Stimulated activated CD8-positive, alpha-beta memory T cell treated with anti-CD3 and anti-CD28 coated beads, Interleukin-4, amount 100 ng/mL, for 48 hours (primary cell): ENCODE results near the gene ANKS6.
A peak's percentile ranks its signal among the peaks of the same experiment; 100 is the strongest.

Source experiments
- DNase-seq: peaks from one replicate; pipeline ENCODE4 v3.0.0-alpha.2; 2020

The ANKS6 gene

GRCh38 chr9:98728500-98728899 is 67.9 kb downstream of the ANKS6 start:
- no peak for DNase-seq

DNA sequence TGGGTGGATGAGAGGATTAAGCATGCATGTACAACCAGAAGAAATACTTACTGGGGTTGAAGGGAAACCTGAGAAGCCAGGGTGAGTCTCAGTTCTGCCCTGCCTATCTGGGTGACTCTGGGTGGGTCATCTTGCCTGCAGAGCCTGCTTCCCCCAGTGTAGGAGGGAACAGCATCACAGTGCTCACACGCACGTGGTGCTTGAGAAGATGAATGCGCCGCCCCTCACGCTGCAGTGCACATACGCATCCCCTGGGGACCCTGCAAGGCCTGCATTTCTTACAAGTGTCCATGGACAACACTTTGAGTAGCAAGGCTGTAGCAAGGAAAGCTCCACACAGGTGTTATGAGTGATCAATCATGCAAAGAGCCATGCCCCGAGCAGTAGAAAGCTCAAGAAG is 68.9 kb downstream of the ANKS6 start:
- DNase-seq: no peak

GRCh38 chr9:98726735-98727134 is 69.6 kb downstream of the ANKS6 start:
- DNase-seq: no peak

DNA sequence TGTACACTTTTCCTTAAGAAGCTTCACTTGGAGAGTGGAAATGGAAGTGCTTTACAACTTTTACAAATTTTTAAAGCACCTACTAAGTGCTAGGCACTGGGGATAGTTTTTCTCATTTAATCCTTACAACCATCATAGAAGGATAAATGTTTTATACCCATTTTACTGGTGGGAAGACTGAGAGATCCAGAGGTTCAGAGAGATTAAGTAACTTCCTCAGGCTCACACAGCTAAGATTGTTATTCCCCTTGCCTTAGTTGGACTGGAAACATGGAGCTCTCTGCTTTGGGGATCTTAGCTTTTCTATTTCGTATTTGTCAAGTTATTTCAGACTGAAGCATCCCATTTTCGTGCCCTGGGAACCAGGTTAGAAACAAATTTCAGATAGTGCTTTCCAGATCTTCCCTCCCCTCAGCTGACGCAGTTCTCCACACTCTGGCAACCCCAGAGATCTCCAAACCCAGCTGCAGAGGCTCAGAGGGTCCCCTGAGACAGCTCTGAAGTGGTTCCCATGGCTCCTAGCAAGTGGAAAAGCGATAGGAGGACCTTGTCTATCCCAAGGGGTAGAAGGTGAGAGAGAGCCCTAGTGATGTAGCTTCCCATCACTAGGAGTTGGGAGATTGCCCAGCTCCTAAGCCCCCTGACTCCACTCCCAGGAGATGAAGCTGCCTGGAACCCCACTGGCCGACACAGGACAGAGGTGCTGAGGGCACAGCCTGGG is 71.4 kb downstream of the ANKS6 start:
- no peak for DNase-seq

GRCh38 chr9:98721643-98722042 is 74.7 kb downstream of the ANKS6 start:
- no peak for DNase-seq

DNA sequence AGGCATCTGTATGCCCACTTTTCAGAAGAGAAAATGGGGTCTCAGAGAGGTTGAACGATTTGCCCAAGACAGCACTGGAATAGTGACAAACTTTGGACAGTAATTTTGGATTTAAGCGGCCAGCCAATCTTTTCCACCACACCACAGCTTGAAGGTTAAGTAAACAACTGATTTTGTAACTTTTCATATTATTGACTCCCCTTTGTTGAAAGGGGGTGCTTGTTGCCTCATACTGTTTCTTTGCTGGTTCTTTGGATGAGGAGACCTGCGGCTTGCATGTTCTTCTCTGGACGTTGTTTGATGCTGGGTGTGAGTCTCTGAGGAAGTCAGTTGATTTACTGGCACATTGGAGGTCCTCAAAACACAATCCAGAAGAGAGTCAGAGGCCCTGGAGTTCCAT is 76.0 kb downstream of the ANKS6 start:
- no peak for DNase-seq

DNA sequence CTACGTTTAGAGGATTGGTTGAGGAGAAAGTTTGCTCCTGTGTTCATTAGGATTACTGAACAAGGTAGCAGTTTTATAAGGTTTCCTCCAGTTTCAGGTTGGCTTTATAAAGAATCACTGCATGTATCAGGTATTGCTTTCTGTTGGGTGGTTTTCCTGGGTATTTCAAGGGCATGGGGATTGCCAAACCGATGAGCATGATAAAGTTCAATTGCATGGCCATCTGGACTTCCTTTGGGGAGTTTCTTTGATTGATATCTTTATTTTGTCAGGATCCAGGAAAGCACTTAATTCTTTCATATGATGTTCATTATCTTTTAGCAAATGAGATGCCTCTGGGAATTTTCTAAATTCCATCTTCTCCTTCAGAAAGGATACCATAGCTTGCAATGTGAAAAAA is 77.3 kb downstream of the ANKS6 start:
- DNase-seq: no peak

GRCh38 chr9:98714833-98715232 is 81.5 kb downstream of the ANKS6 start:
- no peak for DNase-seq

- no peak for DNase-seq
Measured at GRCh38 chr9:98712987-98713386, 83.4 kb downstream of the ANKS6 start.

DNA sequence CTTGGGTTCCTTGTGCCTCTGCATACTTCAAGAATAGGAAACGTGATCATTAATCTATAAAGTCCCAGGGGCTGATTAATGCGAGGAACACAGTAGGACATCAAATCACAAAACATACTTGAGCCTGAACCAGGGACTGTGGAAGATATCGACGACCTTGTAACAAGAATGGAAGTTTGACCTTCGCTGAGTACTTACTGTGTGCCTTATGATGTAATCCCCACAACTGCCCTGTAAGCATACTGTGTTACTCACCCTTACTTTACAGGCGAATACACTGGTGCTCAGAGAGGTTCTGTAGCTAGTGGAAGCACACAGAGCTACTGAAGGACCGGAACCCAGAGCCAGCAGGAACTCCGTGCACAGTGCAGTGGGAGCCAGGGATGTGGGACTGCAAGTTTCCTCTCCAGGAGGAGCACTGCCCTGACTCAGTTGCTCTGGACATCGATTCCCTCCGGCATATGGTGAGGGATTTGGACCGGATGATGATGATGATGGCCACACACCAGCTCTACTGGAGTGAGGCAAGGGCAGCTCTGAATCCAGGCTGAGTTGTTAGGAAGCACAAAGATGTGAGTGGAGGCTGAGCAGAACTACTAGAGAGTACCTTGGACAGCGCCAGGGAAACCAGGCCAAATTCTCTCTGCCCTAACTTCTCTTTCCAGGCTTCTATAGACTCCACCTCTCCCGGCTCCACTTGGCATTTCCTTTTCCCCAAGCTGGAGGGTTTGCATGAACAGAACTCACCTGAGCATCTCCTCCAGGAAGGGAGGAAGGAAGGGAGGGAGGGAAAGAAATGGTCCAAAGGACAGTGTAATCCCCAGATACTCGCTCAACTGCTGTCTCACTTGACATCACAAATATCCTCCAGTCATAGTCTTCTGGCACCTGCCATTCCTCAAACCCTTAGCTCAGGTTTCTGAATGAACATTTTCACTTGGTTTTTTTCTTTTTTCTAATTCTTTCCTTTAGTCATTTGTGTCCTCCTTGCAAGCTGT is 86.1 kb downstream of the ANKS6 start:
- DNase-seq: no peak

DNA sequence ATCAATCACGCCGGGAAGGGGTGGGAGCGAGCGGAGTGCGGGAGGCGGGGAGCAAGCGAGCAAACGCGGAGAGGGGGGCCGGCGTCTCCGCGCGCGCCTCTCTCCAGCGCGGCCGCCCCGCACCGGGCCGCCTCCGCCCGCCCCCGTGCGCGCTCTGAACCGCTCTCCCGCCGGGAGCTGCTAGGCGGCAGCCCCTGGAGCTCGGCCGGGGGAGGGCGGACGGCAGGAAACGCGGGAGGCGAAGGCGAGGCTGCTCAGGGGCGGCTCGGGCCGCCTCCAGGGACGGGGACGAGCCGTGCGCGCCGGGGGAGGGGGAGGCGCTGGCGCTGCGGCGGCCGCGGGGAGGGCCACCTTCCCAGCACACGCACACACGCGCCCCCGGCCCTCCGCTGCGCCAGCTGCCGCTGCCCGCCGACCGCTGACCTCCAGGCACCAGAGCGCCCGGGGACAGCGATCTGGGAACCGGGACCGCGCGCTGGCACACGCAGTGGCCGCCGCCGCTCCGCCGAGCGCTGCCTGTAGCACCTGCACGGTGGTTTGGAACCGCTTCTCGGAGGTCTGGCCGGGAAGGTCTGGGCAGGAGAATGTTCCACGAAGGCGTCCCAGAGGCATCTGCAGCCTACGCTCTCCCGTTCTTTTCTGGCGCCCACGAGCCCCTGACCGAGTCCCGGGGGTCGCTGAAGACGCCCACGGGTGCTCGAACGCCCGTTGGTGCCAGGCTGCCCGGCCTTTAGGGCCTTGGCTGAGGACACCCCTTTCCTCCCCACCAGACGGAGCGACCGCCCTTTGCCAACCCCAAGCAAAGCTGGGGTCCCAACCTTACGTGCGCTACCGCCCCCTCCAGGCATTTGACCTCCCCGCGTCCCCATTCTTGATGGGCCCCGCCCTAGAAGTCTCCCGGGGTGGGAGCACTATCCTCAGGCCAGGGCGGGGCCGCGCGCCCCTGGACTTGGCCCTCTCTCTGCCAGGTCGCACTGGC is 87.1 kb downstream of the ANKS6 start, which contains the start of gene GABBR2:
Gene GABBR2, minus strand, starts transcription at position 3 of the 979 bp plus-strand sequence. CDS start 198 bp downstream, outside the sequence.
- DNase-seq: no peak

- DNase-seq: no peak
Measured at GRCh38 chr9:98708103-98708932, 88.0 kb downstream of the ANKS6 start.

GRCh38 chr9:98707166-98708102 is 88.9 kb downstream of the ANKS6 start:
- DNase-seq: peak; percentile 56

DNA sequence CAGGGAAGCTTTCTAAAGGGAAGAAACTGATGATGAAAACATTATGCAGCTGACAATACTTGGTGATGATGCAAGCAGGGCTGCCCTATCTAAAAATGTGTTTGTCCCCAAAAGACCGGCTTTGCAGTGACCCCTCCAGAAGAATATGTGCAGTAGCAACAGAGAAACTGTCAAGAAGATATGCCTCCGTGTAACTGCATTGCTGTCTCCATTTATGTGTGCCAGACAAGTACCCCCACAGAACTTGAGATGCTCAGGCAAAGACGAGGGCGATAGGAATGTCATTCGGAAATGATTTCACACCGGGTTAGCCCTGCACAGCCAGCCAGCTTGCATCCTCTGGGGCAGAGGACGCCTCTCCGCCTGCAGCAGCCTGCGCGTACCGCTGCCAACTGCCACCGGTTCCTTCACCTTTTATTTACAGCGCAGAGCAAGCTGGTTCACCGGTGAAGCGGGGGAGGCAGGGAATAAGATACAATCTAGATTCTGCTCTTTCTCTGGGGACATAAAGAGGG is 89.6 kb downstream of the ANKS6 start:
- DNase-seq: no peak

DNA sequence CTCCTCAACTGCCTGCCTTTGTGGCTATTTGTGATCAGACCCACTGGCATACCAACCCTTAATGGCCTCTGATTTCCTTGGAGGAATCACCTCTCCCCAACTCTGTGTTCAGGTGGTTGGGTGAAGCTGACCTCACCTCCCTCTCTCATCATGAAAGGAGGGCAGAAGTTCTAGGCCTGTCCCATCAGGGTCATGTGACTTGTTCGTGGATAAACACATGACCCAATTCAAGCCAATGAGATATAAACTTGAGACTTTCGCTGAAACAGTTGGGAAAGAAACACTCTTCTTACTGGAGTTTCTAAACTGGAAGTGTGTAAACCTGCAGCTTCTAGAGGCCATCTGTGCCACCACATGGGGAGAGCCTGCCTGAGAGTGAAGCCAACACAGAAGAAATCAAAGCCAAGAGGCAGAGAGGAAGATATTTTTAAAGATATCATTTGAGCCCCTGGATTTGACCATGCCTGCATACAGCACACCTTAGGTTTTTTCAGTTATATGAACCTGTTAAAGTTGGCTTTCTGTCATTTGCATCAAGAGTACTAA is 93.4 kb downstream of the ANKS6 start:
- DNase-seq: no peak

- DNase-seq: no peak
Measured at GRCh38 chr9:98702340-98702739, 94.0 kb downstream of the ANKS6 start.

DNA sequence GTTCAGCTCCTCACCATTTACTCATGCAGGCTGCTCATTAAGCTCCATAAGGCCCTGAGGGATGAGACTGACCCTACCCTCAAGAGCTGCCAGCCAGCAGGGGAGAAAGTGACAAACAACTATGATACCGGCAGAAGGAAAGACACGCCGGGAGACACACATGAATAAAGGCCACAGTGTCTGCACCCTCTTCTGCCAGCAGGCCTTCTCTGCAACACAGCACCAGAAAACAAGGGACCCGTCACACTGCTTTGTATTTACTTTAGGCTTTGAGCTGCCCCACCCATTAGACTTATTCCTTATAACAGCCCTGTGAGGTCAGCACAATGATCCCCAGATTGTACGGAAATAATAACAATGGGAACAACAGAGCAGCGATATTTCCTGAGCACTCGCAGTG is 94.8 kb downstream of the ANKS6 start:
- DNase-seq: no peak

DNA sequence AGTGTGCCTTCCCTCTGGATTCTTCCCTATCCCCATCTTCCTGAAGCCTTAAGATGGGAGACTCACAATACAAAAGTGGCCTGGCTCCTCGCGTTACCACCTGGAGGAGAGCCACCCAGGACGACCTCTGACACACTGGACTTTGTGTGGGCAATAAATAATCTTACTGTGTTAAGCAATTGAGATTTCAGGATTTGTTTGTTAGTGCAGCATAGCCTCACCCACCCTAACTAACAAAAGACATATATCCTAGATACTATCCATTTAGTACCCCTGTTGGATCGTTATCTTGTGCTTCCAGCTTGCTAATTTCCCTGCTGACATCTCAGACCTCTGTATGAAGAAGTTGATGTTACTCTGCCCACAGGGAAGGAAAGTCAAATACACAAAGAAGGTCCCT is 95.6 kb downstream of the ANKS6 start:
- DNase-seq: no peak

DNA sequence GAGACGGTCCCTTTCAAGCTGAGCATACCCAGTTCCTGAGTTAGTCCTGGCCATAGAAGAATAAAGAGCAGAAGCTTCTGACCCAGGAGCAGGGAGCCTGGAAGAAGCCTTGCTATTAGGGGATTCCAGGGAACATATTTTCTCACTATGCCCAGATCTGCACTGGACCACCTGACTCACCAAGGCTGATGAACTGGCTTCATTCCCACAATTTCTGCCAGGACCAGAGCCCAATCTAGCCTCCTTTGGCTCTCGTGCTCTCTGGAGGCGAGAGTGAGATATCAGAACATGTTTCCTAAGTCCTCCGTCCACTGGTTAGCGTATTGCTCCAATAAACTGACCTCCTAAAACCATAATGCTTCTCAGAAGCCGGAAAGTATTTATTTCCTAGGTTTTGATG is 97.5 kb downstream of the ANKS6 start:
- no peak for DNase-seq

DNA sequence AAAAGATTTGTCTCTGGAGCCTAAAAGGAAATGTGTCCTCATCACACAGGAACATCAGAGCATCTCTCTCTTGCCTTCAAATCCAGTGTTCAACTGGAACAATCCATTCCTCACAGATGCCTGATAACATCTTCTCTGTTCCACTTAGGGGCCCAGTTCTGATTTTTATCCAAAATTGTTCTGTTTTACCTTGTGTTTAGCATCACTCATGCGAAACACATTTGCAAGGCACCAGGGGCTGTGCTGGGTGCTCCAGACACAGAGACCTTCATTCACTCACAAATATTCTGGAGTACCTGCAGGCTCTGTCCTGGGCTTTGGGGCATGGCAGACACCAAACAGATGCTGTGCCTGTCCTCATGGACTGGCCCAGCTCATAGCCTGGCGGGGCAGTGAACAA is 101.4 kb downstream of the ANKS6 start:
- no peak for DNase-seq
